GM18511 (cell line): ENCODE measurements around the gene OTUD7B.

Experiments used
- ATAC-seq: cut with Tn5 transposase; IDR thresholded peaks from one replicate; pipeline ENCODE4 v1.9.1; 2021; ENCODE audit warnings: mild to moderate bottlenecking, moderate library complexity; ENCODE audit not compliant: unreplicated experiment

The OTUD7B gene

DNA sequence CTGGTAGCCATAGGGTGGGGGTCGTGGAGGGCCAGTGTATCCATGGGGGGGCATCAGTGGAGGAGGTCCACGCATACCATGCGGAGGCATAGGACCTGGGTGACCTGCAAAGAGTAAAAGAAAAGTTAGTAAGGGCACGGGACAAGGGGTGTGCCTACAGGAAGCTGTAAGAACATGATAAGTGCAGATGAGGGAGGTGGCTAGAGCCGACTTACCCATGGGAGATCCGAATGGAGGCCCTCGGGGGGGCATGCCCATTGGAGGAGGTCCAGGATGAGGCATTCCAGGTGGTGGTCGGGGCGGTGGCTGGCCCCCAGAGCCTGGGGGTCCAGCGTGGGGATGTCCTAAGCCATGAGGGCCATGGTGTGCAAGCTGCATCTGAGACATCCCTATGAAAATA is 86.9 kb downstream of the OTUD7B start:
- no peak for ATAC-seq

DNA sequence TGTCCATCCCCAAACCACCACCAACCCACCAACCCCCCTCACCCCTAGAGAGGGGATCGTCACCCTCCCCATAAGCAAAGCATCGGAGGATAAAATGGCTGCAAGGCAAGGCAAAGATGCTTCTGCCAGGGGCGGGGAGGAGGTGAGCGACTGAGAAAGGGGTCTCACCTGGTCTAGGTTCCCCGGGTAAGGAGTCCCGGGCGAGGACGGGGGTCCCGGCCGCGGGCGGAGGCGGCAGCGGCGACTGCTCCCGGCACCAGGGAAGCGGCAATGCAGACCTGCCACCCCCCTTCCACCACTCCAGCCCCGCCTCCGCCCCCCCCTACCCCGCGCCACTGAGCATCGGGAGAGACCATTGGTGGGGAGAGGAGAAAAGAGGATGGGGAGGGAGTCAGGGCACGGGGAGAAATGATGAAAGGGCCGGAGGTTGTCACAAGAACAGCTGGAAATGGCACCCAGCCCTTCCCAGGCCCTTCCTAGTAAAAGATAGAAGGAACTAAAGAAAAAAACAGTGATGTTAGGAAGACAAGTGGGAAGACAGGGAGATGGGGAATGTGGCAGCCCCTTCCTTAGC is 92.9 kb downstream of the OTUD7B start, which contains the start of gene SV2A:
TSS of gene SV2A (minus strand) at position 274 of the 574 bp plus-strand sequence. CDS start 4,004 bp downstream, outside the sequence.
- no peak for ATAC-seq

DNA sequence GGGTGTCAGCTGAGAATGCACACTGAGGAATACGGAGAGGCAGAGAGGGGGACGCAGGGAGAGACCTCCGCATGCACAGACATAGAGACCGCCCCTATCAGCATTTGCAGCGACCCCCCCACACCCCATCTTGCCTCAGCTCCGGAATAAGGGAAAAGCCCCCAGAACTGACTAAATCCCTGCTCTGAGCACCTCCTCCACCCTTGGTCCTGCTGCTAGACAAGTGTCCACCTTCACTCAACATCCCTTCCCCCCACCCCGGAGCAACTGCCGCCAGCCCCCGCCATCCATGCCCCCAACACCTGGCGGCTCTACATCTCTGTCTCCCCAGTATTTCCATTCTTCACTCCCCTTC is 93.7 kb downstream of the OTUD7B start:
- ATAC-seq, result no peak

DNA sequence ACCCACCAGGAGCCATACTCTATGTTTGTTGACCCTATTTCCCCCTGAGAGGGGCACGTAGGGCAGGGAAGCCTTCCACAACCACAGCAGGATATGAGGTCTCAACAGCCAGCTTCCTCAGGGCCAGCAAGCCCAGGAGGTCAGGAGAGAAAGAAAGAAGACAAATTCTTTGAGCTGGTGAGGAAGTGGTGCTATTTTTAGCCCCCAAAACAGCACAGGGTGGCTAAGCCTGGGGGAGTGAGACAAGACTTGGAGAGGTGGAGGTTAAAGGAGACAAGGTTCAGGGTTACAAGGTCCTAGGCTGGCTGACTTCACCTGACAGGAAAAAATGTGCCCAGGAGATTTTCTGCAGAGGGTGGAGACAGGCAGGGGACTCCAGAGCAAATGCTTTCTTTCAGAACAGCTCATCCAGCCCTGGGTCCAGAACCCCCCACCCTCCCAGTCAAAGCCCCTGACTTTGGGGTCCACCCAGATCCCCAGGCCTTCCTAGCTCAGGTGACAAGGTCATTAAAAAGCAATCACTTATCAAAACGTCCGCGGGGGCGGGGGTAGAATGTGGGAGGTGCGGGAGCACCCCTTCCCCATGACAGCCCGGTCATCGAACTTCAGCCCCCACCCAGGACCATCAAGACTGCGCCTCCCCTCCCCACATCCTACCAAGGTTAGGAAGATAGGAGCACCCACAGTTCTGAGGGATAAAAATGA is 94.2 kb downstream of the OTUD7B start:
- no peak for ATAC-seq

DNA sequence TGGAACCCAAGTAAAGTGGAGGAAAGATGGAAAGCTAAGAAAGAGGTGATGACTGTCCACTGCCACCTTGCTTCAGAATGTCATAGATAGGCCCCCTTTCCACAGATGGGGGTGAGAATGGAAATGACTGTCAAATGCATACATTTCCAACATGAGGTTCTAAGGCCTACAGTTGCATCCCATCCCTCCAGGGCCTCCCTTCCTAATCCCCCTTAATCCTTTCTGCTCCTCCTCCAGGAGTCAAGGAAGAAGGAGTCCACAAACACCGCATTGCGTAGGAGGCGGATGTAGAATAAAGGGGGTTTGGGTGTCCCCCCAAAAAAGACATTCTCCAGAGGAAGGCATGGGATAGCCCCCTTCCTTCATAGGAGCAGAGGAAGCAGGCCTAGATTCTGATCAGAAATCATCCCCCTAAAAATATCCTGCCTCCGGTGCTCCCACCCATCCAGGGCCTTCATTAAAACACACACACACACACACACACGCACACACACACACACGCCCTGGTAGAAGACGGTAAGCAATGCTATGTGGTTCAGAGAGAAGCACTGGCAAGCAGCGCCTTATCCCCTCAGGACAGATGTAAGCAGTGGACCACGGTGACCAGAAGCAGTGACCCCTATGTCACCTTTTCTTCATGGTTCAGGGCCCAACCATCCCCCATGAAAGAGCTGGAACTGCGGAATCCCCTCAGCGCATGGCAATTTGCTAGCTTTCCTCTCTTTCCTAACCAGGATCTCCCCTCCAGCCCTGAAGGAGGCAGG is 94.9 kb downstream of the OTUD7B start:
- no peak for ATAC-seq

DNA sequence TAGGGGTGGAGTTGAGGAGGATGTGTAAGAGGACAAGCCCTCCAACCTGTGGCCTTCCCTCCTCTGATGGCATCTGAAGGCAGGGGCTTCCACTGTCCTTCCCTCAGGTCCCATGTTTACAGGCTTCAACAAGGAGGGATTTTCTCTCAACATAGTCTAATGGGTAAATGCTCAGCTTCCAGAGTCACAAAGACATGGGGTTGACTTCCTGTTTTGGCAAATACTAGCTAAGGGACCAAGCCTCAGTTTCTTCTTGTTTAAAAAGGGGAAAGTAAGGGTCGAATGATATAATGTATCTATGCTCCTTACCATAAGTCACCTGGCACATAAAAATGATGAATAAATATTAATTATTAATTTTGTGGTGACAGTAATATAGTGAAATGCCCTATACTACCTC is 96.0 kb downstream of the OTUD7B start:
- ATAC-seq, result no peak

DNA sequence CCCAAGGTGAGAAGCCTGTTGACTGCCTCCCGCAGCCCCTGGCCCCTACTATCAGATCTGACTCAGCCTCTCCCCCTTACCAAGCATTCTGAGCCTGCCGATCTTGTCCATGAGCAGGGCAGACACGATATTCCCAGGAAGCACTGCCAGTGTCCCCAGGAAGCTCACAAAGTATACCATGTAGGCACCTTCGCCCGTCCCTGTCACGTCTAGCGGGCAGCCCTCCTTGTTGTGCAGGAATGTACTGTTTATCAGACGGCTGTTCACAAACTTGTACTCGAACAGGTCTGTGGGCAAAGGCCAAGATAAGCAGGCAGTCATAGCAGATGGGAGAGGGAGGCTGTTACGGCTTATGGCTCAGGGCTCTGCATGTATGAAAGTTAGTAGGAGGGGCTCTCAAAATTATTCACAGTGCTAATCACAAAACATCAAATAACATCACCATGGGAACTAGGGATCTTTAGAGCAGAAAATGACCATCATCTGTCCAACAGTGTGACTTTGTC is 103.9 kb downstream of the OTUD7B start:
- no peak for ATAC-seq

DNA sequence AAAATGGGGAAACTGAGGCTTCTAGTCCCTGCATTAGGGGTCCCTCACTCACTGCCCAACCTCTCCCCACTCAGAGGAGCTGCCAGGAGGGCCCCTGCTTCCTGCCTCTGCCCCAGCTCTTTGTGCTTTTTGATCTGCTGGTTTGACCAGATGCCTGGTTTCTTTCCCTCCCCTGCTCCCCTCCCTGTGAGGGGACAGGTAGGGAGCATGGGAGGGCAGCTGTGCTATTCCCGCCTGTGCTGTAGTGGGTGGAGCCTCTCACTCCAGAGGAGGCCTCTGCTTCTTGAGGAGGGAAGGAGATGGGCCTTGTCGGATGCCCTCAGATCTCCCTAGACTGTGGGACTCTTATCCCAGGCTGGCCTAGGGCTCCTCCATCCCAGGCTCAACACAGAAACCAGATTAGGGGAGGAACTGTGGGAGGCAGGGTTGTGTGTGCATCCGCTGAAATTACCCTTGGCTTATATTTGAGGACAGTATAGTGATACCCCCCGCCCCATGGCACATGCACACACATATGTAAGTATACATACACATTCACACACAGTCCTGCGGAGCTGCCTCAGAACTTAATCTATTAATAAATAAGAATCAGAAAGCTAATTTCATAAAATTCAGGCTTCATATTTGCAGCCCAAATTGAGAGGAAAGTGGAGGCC is 106.6 kb downstream of the OTUD7B start:
- ATAC-seq, result no peak

DNA sequence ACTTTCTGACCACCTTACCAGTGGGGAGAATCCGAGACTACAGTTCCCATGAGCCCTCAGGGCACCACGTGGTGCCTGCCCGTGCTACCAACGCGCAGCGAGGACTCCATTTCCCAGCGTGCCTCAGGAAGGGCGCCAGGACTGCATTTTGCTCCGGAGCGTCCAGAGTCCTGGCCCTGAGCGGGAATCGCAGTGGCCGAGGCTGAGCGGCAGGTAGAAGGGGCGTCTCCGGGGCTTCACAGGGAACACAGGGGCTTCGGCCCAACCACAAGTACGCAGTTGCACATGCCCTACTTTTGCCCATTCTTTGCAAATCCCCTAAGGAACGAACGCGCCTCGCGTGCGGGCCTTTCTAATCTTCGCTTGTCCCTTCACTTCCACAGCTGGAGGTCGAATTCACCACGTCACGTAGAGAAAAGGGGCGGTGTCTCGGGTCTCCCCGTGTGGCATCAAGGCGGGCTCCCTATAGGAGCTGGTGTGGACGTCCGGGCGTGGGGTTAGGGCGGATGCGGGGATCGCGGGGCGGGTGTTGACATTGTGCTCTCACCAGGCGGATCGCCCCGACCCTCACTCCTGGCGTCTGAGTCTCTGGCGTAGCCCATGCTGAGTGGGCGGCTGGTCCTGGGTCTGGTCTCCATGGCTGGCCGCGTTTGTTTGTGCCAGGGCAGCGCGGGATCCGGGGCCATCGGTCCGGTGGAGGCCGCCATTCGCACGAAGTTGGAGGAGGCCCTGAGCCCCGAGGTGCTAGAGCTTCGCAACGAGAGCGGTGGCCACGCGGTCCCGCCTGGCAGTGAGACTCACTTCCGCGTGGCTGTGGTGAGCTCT is 110.9 kb downstream of the OTUD7B start, which contains the start of gene BOLA1:
TSS of gene BOLA1 (plus strand) at position 109 of the 825 bp plus-strand sequence. CDS start at position 601, 492 bp downstream.
- peak; percentile 98 for ATAC-seq

DNA sequence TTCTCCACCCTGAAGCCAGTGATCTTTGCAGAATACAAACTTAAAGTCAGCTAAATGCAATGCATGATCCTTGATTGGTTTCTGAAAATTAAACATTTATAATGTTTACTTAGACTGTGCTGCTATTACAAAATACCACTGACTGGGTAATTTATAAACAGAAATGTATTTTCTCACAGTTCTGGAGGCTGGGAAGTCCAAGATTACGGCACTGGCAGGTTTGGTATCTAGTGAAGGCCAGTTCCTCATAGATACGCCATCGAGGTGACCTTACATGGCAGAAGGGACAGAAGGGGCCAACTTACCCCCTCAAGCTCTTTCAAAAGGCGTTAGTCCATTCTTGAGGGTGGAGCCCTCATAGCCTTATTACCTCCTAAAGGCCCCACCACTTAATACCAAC is 114.0 kb downstream of the OTUD7B start:
- ATAC-seq, result no peak

DNA sequence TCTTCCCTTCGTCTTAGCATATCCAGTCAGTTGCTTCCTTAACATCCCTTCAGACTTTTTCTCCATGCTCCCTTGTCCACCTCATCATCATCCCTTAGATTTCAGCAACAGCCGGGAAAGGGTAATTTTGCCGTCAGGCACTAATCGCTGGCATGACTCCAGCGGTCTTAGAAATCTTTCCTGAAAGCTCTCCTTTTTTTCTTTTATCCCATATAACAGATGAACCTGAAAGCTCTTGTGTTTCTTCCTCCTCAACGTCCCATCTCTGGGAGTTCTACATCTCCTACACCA is 121.6 kb downstream of the OTUD7B start:
- ATAC-seq, result no peak

DNA sequence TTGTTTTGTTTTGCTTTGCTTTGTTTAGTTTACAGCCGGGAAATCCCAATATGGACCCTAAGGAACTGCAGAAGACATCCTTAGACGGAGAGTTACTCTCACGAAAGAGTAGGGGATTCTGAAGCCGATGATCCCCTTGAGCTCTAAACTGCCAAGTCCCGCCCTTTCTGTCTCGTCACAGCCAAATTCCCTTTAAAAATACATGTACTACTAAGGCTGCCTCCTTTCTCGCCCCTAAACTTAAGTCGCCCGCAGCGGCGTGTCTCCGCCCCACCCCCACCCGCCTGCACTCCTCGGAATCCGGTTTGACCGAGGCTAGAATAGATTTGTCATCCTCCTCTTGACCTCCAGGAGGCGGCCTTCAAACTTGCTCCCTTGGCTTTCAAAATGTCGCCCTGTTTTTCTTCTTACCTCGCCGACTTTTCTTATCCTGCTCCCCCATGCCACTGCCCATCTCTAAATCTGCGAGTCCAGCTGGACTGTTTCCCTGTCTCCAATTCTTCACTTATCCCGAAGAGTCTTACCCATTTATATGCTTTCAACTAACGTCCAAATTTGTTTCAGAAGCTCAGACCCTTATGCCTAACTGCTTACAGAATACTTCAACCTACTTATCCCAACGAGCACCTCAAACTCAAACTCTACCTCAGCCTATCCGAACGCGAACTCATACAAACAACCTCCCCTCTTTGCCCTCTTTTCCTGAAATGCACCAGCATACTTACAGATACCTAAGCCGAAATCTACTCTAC is 122.1 kb downstream of the OTUD7B start:
- ATAC-seq, result peak; percentile 17
